Neural cell (in vitro differentiated cells): ENCODE data around the gene UCMA. TPM values are rescaled to one million over a fixed set of nuclear protein-coding genes. Genes with fewer than 3 reads are reported as not detected.

Experiments
- H2AFZ ChIP-seq: fragments of 200-600, 300-800 bp; sonication (generic), shearing (Covaris generic); 2 replicates; pipeline ENCODE4 v1.6.0; 2014; ENCODE audit warnings: low read depth, mild to moderate bottlenecking, antibody characterized with exemption, low read length, moderate library complexity
- H3F3A ChIP-seq: fragments of 200-600 bp; shearing (Covaris generic); 2 replicates; pipeline ENCODE4 v1.6.1; 2016; ENCODE audit warnings: mild to moderate bottlenecking, moderate library complexity, mixed read lengths, antibody characterized with exemption, low read length; ENCODE audit not compliant: insufficient read depth, poor library complexity, severe bottlenecking
- H3K27ac ChIP-seq: fragments of 200-600, 300-800 bp; sonication (generic), shearing (Covaris generic); 2 replicates; pipeline ENCODE4 v1.5.1; 2014; ENCODE audit warnings: mild to moderate bottlenecking, low read length, moderate library complexity
- H3K27me3 ChIP-seq: fragments of 300-800, 200-600 bp; sonication (generic), shearing (Covaris generic); 2 replicates; pipeline ENCODE4 v1.6.0; 2014; ENCODE audit warnings: mild to moderate bottlenecking, low read depth, low read length, moderate library complexity; ENCODE audit not compliant: insufficient read depth
- H3K36me3 ChIP-seq: fragments of 300-800, 200-600 bp; sonication (generic), shearing (Covaris generic); 2 replicates; pipeline ENCODE4 v1.5.1; 2014; ENCODE audit warnings: mild to moderate bottlenecking, antibody characterized with exemption, low read length, moderate library complexity; ENCODE audit not compliant: insufficient read depth
- H3K4me2 ChIP-seq: fragments of 300-800, 200-600 bp; sonication (generic), shearing (Covaris generic); 2 replicates; pipeline ENCODE4 v1.6.0; 2014; ENCODE audit warnings: mild to moderate bottlenecking, low read length
- H3K4me3 ChIP-seq: fragments of 300-800, 200-600 bp; sonication (generic), shearing (Covaris generic); 2 replicates; pipeline ENCODE4 v1.5.1; 2014; ENCODE audit warnings: mild to moderate bottlenecking, low read length, moderate library complexity
- H3K79me2 ChIP-seq: fragments of 200-600 bp; shearing (Covaris generic); replicated peaks from 2 replicates; pipeline ENCODE4 v1.6.0; 2014; ENCODE audit warnings: mild to moderate bottlenecking, low read length, moderate library complexity; ENCODE audit not compliant: insufficient read depth
- H3K9ac ChIP-seq: fragments of 300-800, 200-600 bp; sonication (generic), shearing (Covaris generic); 2 replicates; pipeline ENCODE4 v1.6.1; 2016; ENCODE audit warnings: mild to moderate bottlenecking, low read length, mixed read lengths
- H3K9me2 ChIP-seq: fragments of 200-600 bp; shearing (Covaris generic); 2 replicates; pipeline ENCODE4 v1.6.1; 2016; ENCODE audit warnings: mild to moderate bottlenecking, low read length, mixed read lengths; ENCODE audit not compliant: insufficient read depth
- H3K9me3 ChIP-seq: fragments of 200-600, 300-800 bp; sonication (generic), shearing (Covaris generic); 2 replicates; pipeline ENCODE4 v1.6.1; 2016; ENCODE audit warnings: mild to moderate bottlenecking, mixed run types, low read length, moderate library complexity, mixed read lengths
- H4K20me1 ChIP-seq: fragments of 200-600 bp; shearing (Covaris generic); 2 replicates; pipeline ENCODE4 v1.6.1; 2016; ENCODE audit warnings: mild to moderate bottlenecking, mixed run types; ENCODE audit not compliant: insufficient read depth
- CTCF ChIP-seq: fragments of 450-650 bp; IDR thresholded peaks from 2 replicates; pipeline ENCODE4 v1.5.1; 2014; ENCODE audit warnings: antibody characterized with exemption, mild to moderate bottlenecking, moderate library complexity; ENCODE audit not compliant: poor library complexity, severe bottlenecking
- EP300 ChIP-seq: fragments of 450-650 bp; conservative IDR thresholded peaks from 2 replicates; pipeline ENCODE4 v1.6.1; 2014; ENCODE audit warnings: antibody characterized with exemption, mild to moderate bottlenecking, moderate library complexity; ENCODE audit not compliant: poor library complexity, severe bottlenecking
- EZH2 ChIP-seq: fragments of 200-600, 300-800 bp; shearing (Covaris generic), sonication (generic); IDR thresholded peaks from 2 replicates; pipeline ENCODE4 v1.6.1; 2014; ENCODE audit warnings: antibody characterized with exemption, low read length, borderline replicate concordance, mild to moderate bottlenecking; ENCODE audit not compliant: insufficient read depth, poor library complexity, severe bottlenecking
- MXI1 ChIP-seq: fragments of 450-650 bp; conservative IDR thresholded peaks from 2 replicates; pipeline ENCODE4 v1.6.1; 2014; ENCODE audit warnings: antibody characterized with exemption, mild to moderate bottlenecking; ENCODE audit not compliant: poor library complexity, severe bottlenecking
- POLR2AphosphoS5 ChIP-seq: IDR thresholded peaks from 2 replicates; pipeline ENCODE4 v1.6.1; 2012
- RAD21 ChIP-seq: fragments of 450-650 bp; conservative IDR thresholded peaks from 2 replicates; pipeline ENCODE4 v1.6.1; 2014; ENCODE audit warnings: antibody characterized with exemption, mild to moderate bottlenecking, moderate library complexity
- REST ChIP-seq: IDR thresholded peaks from 2 replicates; pipeline ENCODE4 v1.6.1; 2012; ENCODE audit warnings: borderline replicate concordance
- SMC3 ChIP-seq: fragments of 450-650 bp; conservative IDR thresholded peaks from 2 replicates; pipeline ENCODE4 v1.6.1; 2014; ENCODE audit warnings: antibody characterized with exemption, mild to moderate bottlenecking, moderate library complexity; ENCODE audit not compliant: poor library complexity
- TAF1 ChIP-seq: IDR thresholded peaks from 2 replicates; pipeline ENCODE4 v1.6.1; 2012; ENCODE audit warnings: low read depth
- polyA plus RNA-seq: library from polyadenylated mRNA; depleted of rRNA; stranded (reverse); fragments of >200 nt; gene quantifications from 2 replicates; pipeline ENCODE4 v1.2.3, GENCODE V29; 2014

The UCMA gene
- polyA plus RNA-seq, 1 donor from 2014 or later, result not detected

GRCh38 chr10:13239923-13240322, 5.7 kb upstream of the UCMA start:
- Histone ChIP-seq H3K79me2 (no peaks in the 10 kb centered on the region), H2AFZ (no peak overlapping the region), H4K20me1 (no peaks in the 10 kb centered on the region), H3K4me2 (no peak overlapping the region), H3F3A (no peaks in the 10 kb centered on the region), H3K36me3 (no peaks in the 10 kb centered on the region), H3K27me3 (no peaks in the 10 kb centered on the region), H3K9ac (no peak overlapping the region), H3K27ac (no peak overlapping the region), H3K9me2 (no peaks in the 10 kb centered on the region), H3K9me3 (no peaks in the 10 kb centered on the region), H3K4me3 (no peak overlapping the region)
- TF ChIP-seq TAF1 (no peak), MXI1 (no peak), REST (no peak)

GRCh38 chr10:13238271-13239077, 4.3 kb upstream of the UCMA start:
- H3K4me3 ChIP-seq, result no peak overlapping the region
- no peaks in the 10 kb centered on the region for H3K27me3 ChIP-seq
- no peaks in the 10 kb centered on the region for H4K20me1 ChIP-seq
- no peaks in the 10 kb centered on the region for H3K36me3 ChIP-seq
- no peak overlapping the region for H2AFZ ChIP-seq
- H3K4me2 ChIP-seq, result no peak overlapping the region
- no peak overlapping the region for H3K9ac ChIP-seq
- H3K9me2 ChIP-seq, result no peaks in the 10 kb centered on the region
- TF ChIP-seq TAF1, result no peak
- no peak for TF ChIP-seq RAD21
- no peak for TF ChIP-seq REST
- TF ChIP-seq CTCF, result no peak
- TF ChIP-seq EZH2, result no peak
- no peak for TF ChIP-seq MXI1
- no peak for TF ChIP-seq POLR2AphosphoS5
- no peak for TF ChIP-seq EP300
- no peak for TF ChIP-seq SMC3
- no peaks in the 10 kb centered on the region for H3K9me3 ChIP-seq
- H3K79me2 ChIP-seq, result no peaks in the 10 kb centered on the region
- no peaks in the 10 kb centered on the region for H3F3A ChIP-seq
- no peak overlapping the region for H3K27ac ChIP-seq
